GM18868 (cell line): ENCODE data around the gene SPRR2A.
"Not testable (repeated sequence)": the region's sequence is repeated elsewhere in the genome, so short reads cannot be mapped to it uniquely, and the experiment has no call there.

Experiments used
- ATAC-seq: cut with Tn5 transposase; IDR thresholded peaks from one replicate; pipeline ENCODE4 v1.9.1; 2021; ENCODE audit warnings: mild to moderate bottlenecking, moderate library complexity; ENCODE audit not compliant: unreplicated experiment

The SPRR2A gene

GRCh38 chr1:153028766-153029165 is 28.5 kb downstream of the SPRR2A start:
- ATAC-seq, result no peak

GRCh38 chr1:153025797-153026196 is 31.5 kb downstream of the SPRR2A start:
- ATAC-seq, result no peak

DNA sequence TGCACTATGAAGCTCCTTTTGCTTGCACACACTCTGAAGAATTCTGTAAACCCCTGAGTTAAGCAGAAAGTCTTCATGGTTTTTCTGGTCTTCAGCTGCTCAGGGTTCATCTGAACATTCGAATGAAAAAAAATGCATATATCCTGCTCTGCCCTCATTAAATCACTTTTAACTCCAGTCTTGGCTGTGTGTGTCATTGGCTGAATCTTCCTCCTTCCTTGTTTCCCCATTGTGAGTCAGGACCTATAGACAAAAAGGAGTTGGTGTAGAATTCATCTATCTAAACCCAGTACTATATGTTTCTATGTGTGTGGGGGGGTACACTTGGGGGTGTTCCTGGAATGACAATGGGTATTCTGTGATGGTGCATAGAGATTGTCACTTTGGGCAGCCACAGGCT is 32.9 kb downstream of the SPRR2A start:
- no peak for ATAC-seq

- ATAC-seq, result no peak
Measured at GRCh38 chr1:153023109-153023508, 34.2 kb downstream of the SPRR2A start.

DNA sequence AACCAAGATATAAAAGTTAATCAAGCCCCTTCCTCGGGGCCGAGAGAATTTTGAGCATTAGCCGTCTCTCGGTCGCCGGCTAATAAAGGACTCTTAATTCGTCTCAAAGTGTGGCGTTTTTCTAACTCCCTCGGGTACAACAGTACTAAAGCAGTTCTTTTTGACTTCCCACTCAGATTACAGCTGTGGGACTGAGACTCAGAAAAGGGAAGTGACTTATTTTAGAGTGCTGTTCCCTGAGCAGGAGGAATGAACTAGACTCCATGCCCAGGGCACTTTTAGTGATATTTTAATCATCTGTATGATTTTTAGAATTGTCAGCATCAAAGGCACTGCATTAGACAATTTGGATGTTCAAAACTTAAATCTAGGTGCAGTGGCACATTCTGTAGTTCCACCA is 35.0 kb downstream of the SPRR2A start:
- not testable (repeated sequence) for ATAC-seq

- ATAC-seq, result not testable (repeated sequence)
Measured at GRCh38 chr1:153021829-153022228, 35.5 kb downstream of the SPRR2A start.

DNA sequence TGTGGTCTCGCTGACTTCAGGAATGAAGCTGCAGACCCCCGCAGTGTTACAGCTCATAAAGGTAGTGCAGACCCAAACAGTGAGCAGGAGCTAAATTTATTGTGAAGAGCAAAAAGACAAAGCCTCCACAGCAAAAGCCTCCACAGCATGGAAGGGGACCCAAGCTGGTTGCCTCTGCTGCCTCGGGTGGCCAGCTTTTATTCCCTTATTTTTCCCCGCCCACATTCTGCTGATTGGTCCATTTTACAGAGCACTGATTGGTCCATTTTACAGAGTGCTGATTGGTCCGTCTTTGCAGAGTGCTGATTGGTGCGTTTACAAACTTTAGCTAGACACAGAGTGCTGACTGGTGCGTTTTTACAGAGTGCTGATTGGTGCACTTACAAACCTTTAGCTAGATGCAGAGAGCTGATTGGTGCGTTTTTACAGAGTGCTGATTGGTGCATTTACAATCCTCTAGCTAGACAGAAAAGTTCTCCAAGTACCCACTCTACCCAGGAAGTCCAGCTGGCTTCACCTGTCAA is 46.0 kb downstream of the SPRR2A start:
- not testable (repeated sequence) for ATAC-seq
